Astrocyte of the spinal cord (primary cell): ENCODE data around the gene GAS5.

Experiments used
- DNase-seq: peaks from one replicate; pipeline ENCODE4 v3.0.0; 2011; ENCODE audit warnings: low read depth, low spot score
- H3K4me3 ChIP-seq: 2 replicates; pipeline ENCODE4 v1.5.1; 2011; ENCODE audit warnings: low read depth, mild to moderate bottlenecking, low read length, moderate library complexity
- CTCF ChIP-seq: IDR thresholded peaks from 2 replicates; pipeline ENCODE4 v1.5.1; 2012; ENCODE audit warnings: low read depth, mild to moderate bottlenecking, low read length, inconsistent platforms
- in situ Hi-C: cut with HindIII; loops from 2 replicates; pipeline ENCODE4 v1.10.0; 2017; ENCODE audit warnings: low sequenced_read_pairs

GAS5 gene

GRCh38 chr1:173852105-173852504 is 15.7 kb downstream of the GAS5 start:
- no peak for TF ChIP-seq CTCF
- DNase-seq = no peak
- in situ Hi-C loops = no loop called here
- H3K4me3 ChIP-seq = no peak overlapping the region

- no peak for TF ChIP-seq CTCF
- DNase-seq = no peak
- in situ Hi-C loops = no loop called here
- H3K4me3 ChIP-seq = no peak overlapping the region
Observed at GRCh38 chr1:173832748-173833147, 35.0 kb downstream of the GAS5 start.

- in situ Hi-C loops = no loop called here
- TF ChIP-seq CTCF = no peak
Observed at GRCh38 chr1:173827611-173828010, 40.2 kb downstream of the GAS5 start.

GRCh38 chr1:173824315-173825081 is 43.3 kb downstream of the GAS5 start, which contains the start of the genes CENPL and DARS2:
TSS of gene CENPL (minus strand) at chr1:173824883. CDS start at chr1:173811299, 13,584 bp downstream.
TSS of gene DARS2 (plus strand) at chr1:173824673. CDS start at chr1:173825230, 557 bp downstream.
- in situ Hi-C loops = no loop called here
- H3K4me3 ChIP-seq = peak within 1 kb of the TSS; percentile 75
- peak; percentile 99 for DNase-seq
- TF ChIP-seq CTCF = no peak

More at GRCh38 chr1:173827611-173828010, 40.2 kb downstream of the GAS5 start:
- H3K4me3 ChIP-seq = no peak overlapping the region
- DNase-seq = no peak

- no peak for DNase-seq
- no peak for TF ChIP-seq CTCF
- peak overlapping the region; percentile 75 for H3K4me3 ChIP-seq
- in situ Hi-C loops = no loop called here
Observed at GRCh38 chr1:173823781-173824314, 43.9 kb downstream of the GAS5 start.

- TF ChIP-seq CTCF = no peak
- no peak for DNase-seq
- H3K4me3 ChIP-seq = no peak overlapping the region
- in situ Hi-C loops = no loop called here
Observed at GRCh38 chr1:173821680-173822079, 46.1 kb downstream of the GAS5 start.
